ENCODE measurements around the gene RAD17. TPM values are rescaled to one million over a fixed set of nuclear protein-coding genes. Genes with fewer than 3 reads are reported as not detected.
"Not testable (repeated sequence)": the region's sequence is repeated elsewhere in the genome, so short reads cannot be mapped to it uniquely, and the experiment has no call there.

Gene RAD17, protein sequence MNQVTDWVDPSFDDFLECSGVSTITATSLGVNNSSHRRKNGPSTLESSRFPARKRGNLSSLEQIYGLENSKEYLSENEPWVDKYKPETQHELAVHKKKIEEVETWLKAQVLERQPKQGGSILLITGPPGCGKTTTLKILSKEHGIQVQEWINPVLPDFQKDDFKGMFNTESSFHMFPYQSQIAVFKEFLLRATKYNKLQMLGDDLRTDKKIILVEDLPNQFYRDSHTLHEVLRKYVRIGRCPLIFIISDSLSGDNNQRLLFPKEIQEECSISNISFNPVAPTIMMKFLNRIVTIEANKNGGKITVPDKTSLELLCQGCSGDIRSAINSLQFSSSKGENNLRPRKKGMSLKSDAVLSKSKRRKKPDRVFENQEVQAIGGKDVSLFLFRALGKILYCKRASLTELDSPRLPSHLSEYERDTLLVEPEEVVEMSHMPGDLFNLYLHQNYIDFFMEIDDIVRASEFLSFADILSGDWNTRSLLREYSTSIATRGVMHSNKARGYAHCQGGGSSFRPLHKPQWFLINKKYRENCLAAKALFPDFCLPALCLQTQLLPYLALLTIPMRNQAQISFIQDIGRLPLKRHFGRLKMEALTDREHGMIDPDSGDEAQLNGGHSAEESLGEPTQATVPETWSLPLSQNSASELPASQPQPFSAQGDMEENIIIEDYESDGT
- 21.7 and 24.7 TPM in 2 replicates for total RNA-seq (2014; rRNA removed)
- polyA plus RNA-seq (2012) = 9.9 TPM

DNA sequence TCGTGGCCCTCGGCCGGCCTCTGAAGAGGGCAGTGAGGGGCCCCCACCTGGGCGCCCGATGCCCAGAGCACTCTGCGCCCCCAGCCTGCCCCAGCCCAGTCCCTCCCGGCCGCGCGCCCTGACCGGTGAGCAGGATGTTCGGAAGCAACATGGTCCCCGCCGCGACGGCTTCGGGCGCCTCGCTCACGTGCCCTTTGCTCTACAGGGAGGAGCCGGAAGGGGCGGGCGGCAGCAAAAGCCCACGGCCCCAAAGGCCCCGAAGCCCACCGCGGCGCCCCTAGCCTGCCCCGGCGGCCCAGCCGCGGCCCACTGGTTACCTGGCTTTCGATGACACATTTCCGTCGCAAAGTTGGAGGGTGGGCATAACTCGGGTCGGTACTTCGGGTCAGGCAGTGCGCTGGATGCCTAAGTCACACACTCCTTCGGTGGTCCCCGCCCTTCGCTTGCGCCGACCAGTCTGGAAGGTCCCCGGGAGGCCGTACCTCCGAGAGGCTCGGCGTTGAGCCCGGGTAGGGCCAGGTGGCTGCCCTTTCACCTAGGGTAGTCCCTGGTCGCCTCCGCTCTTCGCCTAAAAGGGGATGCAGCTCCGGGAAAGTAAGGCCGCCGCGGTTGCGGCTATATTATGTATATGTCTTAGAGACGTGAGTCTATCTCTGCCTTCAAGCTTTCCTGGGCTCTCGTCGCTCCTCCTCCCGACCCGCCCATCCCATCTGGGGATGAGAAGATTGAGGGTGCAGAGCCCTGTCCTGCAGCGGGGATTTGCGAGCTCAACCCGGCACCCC is at the start of gene RAD17, which contains the start of the genes AK6 and TAF9:
Gene RAD17, plus strand, starts transcription at position 479 of the 782 bp plus-strand sequence. CDS start 2,391 bp downstream, outside the sequence.
Gene AK6, minus strand, starts transcription at position 181 of the 782 bp plus-strand sequence. Its CDS starts 30 bp downstream, at position 151.
Gene TAF9, minus strand, starts transcription at position 181 of the 782 bp plus-strand sequence. CDS start 3,783 bp downstream, outside the sequence.
- DNase-seq (ENCODE audit: low read depth) = peak; percentile 89

DNA sequence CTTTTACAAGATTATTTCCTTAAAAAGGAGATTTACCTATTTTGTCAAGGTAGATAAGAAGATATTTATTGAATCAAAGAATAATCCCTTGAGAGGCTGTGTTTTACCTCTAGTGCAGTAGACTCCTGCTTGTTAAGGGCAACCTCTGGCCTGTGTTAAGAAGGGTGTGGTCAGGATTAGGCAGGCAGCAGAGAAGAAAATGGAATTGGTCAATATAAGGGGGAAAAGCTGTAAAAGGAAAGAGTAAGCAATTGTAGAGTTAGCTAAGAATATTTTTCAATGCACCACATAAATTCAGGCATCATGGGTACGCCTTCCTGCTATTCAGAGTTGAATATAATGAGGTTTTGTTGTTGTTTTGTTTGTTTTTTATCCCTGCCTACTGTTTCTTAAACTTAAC is 43.3 kb upstream of the RAD17 start:
- no peak for DNase-seq (ENCODE audit: low read depth)

DNA sequence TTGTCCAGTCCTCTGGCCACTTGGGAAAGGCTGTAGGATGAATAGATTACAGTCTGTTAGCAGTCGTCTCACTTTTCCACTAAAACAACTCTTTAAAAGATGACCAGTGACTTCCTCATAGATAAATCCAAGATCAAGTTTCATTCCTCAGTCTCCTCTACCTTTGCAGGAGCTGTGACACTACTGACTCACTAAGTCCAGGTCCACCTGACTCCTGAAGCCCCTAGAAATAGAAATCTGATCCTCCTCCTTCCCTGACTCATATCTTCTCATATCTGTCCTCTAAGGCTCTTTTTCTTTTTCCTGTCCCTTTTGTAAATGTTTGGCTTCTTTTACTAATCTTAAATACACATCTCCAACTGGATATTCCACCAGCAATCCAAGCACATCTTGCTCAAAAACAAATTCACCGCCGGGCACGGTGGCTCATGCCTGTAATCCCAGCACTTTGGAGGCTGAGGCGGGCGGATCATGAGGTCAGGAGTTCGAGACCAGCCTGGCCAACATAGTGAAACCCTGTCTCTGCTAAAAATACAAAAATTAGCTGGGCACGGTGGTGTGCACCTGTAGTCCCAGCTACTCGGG is 39.6 kb upstream of the RAD17 start:
- no peak for DNase-seq (ENCODE audit: low read depth)

DNA sequence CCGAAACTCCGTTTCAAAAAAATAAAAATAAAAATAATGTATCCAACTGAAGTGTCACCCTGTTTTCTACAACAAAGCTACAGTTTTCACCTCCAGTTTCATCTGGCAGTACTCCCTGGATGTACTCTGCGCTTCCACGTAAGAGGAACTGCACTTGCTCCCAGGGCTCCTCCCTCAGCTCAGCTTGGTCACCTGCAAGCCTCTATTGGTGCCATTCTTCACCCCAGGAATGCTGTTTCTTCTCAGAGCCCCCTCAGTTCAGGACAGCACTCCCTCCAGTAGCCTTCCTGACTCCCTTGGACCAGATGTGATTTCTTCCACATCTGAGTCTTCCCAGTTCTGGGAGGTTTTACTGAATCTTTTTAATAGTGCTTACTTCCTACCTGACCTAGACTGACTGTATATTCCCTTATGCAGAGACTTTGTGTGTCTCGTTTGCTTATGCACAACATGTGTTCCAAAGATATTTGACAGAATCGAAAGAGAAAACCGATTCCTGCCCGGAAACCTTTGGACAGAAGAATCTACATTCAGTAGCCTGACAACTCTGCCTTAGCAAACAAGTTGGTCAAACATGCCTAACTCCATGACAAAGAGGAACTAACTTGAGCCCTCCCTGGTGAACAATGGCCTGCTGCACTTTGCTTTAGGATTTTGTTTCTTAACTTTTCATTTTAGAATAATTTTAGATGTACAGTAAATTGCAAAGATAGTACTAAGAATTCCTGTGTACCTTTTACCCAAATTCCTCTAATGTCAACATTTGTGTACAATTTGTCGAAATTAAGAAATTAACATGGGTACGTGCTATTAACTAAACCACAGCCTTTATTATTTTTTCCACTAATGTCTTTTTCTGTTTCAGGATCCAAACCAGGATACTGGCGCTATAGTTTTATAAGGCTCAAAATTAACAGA is 37.8 kb upstream of the RAD17 start:
- DNase-seq (ENCODE audit: low read depth) = no peak

DNA sequence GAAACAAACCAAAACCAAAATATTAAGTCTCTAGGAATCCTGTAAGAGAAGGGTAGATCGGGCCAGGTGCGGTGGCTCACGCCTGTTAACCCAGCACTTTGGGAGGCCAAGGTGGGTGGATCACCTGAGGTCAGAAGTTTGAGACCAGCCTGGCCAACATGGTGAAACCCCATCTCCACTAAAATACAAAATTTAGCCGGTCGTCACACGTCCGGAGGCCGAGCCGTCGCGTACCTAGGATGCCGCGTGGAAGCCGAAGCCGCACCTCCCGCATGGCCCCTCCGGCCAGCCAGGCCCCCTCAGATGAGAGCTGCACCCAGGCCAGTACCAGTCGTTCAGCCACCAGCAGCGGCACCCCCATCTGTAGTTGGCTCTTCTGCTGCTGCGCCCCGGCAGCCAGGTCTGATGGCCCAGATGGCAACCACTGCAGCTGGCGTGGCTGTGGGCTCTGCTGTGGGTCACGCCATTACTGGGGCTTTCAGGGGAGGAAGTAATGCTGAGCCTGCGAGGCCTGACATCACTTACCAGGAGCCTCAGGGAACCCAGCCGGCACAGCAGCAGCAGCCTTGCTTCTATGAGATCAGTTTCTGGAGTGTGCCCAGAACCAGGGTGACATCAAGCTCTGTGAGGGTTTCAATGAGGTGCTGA is 35.8 kb upstream of the RAD17 start:
- not testable (repeated sequence) for DNase-seq (ENCODE audit: low read depth)

DNA sequence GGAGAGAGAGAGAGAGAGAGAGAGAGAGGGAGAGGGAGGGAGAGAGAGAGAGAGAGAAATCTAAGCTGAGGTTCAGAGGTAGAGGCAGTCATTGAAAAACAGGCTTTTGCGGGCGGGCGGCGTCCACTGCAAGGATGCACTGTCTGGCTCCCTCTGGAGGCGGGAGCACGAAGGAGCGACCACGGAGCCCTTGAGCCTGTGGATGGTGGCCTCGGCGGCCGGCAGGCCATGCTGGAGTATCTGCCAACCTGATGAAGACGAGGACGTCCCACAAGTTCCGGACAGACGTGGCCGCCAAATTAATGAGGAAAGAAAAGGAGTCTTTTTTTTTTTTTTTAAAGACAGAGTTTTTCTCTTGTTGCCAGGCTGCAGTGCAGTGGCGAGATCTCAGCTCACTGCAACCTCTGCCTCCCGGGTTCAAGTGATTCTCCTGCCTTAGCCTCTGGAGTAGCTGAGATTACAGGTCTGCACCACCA is 34.8 kb upstream of the RAD17 start:
- DNase-seq (ENCODE audit: low read depth) = peak; percentile 65

DNA sequence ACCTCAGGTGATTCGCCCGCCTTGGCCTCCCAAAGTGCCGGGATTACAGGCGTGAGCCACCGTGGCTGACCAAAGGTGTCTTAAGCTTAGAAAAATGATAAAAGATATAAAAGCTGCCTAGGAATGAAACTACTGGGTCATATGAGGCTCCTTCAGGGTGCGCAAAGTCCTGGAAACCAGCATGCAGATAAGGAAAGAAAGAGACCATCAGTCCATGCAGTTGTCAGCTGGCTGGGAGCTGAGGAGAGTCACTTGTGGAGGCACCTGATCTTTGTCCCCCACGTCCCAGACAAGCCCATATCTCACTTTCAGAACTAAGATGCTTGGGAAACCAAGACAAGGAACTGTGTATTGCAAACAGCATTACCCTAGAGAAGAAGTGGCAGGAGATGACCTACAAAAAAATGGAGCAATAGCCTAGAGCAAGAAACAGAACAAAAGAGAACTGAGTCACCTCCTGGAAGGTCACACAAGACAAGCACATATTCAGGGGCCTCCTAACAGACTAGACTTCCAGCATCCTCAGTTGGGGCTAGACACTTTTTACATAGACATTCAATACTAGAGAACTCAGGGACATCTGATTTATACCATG is 34.2 kb upstream of the RAD17 start:
- DNase-seq (ENCODE audit: low read depth) = no peak

DNA sequence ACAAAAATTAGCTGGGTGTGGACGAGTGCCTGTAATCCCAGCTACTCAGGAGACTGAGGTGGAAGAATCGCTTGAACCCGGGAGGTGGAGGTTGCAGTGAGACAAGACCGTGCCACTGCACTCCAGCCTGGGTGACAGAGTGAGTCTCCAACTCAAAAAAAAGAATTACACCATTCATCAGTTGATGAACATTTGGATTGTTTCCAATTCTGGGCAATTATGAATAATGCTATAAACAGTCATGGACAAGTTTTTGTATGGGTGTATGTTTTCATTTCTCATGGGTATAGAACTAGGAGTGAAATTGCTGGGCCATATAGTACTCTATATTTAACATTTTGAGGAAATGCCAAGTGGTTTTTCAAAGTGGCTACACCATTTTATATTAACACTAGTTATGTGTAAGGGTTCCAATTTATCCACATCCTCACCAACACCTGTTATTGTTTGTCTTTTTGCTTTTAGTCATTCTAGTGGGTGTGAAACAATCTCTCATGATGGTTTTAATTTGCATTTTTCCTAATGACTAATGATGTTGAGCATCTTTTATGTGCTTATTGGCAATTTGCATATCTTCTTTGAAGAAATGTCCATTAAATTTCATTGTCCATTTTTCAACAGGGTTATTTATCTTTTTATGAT is 28.0 kb upstream of the RAD17 start:
- peak; percentile 30 for DNase-seq (ENCODE audit: low read depth)

DNA sequence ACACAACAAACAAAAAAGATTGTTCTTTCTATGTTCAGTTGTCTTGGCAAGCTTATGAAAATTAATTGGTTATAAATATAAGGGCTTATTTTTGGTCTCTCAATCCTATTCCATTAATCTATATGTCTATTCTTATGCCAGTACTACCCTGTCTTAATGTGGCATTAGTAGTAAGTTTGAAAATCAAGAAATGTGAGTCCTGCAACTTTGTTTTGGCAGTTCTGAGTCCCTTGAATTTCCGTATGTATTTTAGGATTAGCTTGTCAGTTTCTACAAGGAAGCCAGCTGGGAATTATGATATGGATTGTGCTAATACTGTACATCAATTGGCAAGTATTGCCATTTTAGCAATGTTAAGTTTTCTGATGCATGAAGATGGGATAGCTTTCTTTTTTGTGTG is 26.5 kb upstream of the RAD17 start:
- DNase-seq (ENCODE audit: low read depth) = no peak

DNA sequence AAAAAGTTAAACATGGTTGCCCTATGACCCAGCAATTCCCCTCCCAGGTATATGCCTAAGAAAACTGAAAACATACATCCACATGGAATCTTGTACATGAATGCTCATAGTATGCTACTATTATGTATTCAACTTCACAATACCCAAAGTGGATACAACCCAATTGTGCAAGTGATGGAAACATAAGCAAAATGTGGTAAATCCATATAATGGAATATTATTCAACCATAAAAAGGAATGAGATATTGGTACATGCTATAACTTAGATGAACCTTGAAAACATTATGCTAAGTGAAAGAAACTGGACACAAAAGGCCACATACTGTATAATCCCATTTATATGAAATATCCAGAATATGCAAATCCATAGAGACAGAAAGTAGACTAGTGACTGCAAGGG is 19.0 kb upstream of the RAD17 start:
- no peak for DNase-seq (ENCODE audit: low read depth)

DNA sequence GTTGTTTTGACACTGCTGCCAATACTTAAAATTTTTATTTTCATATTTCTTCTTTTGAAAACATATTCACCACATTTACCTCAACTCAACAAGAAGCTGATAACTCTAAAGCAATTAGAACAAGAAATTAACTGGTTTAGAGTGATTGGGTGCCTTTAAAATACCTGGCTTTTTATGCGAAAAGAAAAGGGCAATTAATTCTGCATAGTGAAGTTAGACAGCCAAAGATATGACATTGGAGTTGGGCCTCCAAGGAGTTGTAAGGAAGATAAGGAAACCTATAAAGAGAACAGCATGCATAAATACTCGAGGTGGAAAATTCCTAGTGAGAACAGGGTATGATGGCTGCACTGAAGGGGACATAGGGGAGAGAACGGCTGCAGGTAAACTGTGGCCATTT is 9.9 kb upstream of the RAD17 start:
- DNase-seq (ENCODE audit: low read depth) = no peak

DNA sequence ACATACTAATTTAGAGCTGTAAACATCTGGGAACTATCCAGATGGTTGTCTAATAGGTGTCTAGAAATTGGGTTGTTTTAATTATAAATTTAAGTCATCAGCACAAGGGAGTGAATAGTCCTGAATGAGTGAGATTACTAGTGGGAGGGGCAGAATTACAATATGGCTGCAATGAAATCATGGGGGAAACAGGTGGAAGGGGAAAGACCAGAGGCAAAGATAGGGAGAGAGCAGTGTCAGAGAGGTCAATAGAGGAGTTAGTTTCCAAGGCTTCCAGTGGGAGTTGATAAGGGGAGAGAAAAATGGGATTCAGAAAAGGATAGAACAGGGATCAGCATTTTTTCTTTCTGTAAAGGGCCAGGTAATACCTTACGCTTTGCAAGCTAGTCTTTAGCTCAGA is 9.2 kb upstream of the RAD17 start:
- DNase-seq (ENCODE audit: low read depth) = no peak

DNA sequence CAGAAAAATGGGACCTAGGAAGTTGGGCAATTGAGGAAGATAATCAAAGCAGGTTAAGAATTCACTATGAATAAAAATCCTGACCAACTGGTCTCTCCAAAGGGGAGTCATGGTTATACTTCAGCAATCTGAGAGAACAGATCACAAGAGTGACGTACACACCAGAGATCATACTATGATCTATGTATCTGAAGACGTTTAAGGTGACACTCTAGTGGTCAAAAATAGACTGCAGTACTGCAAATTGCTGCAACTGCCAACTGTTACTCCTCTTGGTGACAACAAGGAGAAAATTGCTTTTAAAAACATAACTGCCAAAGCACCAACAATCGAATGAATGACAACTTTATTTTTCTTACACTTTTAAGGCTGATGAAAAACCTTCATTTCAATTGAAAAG is 5.2 kb upstream of the RAD17 start:
- peak; percentile 26 for DNase-seq (ENCODE audit: low read depth)

DNA sequence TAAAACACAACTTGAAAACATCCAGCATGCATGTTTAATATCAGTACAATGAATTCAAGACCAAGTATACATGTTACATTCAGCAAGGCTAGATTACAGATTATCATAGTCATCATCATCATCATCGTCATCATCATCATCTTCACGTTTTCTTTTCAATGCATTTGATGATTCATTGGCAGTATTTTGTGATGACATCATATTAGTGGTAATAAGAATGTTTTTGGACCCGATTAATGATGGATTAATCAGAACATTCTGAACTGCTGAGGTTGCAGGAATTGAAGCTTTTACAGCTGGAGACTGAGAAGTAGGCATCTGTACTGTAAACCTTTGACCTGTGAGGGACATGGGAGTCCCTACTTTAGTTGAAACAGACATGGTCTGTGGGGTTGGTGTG is 4.8 kb upstream of the RAD17 start:
- DNase-seq (ENCODE audit: low read depth) = no peak

DNA sequence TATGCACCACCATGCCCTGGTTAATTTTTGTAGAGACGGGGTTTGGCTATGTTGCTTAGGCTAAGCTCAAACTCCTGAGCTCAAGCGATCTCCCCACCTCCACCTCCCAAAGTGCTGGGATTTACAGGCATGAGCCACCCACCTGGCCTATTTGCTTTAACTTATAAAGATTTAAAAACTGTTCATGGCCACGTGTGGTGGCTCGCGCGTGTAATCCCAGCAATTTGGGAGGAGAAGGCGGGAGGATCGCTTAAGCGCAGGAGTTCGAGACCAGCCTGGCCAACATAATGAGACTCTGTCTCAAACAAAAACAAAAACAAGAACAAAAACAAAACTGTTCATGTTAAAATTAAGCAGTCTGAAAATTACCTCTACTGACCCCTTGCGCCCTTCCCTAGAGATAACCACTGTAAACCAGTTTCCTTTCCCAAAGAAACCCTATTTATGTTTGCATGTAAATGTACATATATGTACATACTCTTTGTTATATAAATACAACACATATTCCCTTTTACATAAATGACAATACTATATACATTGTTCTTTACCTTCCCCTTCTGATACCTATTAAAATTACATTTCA is 1.8 kb upstream of the RAD17 start:
- DNase-seq (ENCODE audit: low read depth) = no peak

DNA sequence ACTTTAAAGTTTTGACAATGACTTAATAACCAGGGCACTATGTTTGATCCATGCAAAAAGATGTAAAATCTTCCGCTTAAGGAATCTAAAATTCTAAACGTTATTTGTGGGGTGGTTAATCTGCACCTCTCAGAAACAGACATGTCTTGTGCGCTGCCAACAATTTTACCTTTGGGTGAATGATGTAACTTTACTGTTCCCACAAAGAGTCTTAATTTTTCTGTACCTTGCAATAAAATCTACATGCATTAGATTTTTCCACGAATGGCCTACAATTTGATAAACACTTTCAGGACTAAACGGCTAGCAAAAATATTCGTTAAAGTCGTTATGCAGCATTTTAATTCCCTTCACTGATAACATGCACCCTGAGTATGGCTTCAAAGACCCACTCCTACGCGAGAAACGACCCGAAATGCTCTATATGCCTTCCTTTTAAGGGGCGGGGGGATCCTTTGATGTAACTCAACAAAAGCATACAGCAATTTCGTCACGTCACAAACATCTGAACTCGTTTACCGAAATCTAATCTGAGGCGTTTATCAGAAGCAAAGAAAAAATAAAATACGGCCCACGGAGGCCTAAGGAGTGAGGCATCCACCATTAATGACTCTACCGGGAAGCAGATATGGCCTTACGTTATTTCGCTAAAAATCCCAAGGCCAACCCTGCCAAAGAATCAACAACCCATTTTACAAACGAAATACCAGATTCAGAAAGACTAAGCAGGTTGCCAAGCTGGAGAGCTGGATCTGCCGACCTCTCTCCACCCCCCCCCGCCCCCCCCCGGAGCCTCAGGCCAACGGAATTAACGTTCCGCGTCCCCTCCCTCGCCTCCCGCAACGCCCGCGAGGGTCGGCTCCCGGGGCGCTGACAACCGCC is 919 bp upstream of the RAD17 start:
- DNase-seq (ENCODE audit: low read depth) = no peak

DNA sequence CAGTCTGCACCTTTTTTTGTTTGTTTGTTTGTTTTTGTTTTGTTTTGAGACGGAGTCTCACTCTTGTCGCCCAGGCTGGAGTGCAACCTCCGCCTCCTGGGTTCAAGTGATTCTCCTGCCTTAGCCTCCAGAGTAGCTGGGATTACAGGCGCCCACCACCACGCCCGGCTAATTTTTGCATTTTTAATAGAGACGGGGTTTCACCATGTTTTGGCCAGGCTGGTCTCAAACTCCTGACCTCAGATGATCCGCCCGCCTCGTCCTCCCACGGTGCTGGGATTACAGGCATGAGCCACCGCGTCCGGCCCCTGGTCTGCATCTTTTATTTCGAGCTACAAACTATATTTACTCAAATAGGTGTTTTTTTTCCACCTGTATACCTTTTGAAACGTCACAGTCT is 717 bp downstream of the RAD17 start:
- not testable (repeated sequence) for DNase-seq (ENCODE audit: low read depth)

Data from LHCN-M2 (cell line).